ENCODE measurements around the gene CERS6.

GRCh38 chr2:168614172-168615018 is 158.3 kb downstream of the CERS6 start:
- TF ChIP-seq POLR2A (IDR thresholded peaks at IDR 0.05) (no peak), EP300 (IDR thresholded peaks at IDR 0.05) (no peak), POLR2AphosphoS5 (IDR thresholded peaks at IDR 0.05) (no peak)
- TF ChIP-seq, protein P1, sequence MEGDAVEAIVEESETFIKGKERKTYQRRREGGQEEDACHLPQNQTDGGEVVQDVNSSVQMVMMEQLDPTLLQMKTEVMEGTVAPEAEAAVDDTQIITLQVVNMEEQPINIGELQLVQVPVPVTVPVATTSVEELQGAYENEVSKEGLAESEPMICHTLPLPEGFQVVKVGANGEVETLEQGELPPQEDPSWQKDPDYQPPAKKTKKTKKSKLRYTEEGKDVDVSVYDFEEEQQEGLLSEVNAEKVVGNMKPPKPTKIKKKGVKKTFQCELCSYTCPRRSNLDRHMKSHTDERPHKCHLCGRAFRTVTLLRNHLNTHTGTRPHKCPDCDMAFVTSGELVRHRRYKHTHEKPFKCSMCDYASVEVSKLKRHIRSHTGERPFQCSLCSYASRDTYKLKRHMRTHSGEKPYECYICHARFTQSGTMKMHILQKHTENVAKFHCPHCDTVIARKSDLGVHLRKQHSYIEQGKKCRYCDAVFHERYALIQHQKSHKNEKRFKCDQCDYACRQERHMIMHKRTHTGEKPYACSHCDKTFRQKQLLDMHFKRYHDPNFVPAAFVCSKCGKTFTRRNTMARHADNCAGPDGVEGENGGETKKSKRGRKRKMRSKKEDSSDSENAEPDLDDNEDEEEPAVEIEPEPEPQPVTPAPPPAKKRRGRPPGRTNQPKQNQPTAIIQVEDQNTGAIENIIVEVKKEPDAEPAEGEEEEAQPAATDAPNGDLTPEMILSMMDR (IDR thresholded peaks at IDR 0.05), result no peak
